Kidney epithelial cell (primary cell): ENCODE data around the gene PRDM12. TPM values are rescaled to one million over a fixed set of nuclear protein-coding genes. Genes with fewer than 3 reads are reported as not detected.

ENCODE experiments used
- DNase-seq: peaks from one replicate; pipeline ENCODE4 v3.0.0-alpha.2; 2010; ENCODE audit warnings: low read depth
- H3K27me3 ChIP-seq: 2 replicates; pipeline ENCODE4 v1.6.0; 2011; ENCODE audit warnings: low read length; ENCODE audit not compliant: control insufficient read depth, insufficient read depth
- H3K36me3 ChIP-seq: 2 replicates; pipeline ENCODE4 v1.5.1; 2011; ENCODE audit warnings: low read length; ENCODE audit not compliant: control insufficient read depth, insufficient read depth
- H3K4me3 ChIP-seq: 2 replicates; pipeline ENCODE4 v1.5.1; 2011; ENCODE audit warnings: low read depth, mild to moderate bottlenecking, control low read depth, low read length
- total RNA-seq: library from RNA; depleted of rRNA; stranded (reverse); fragments of >200 nt; gene quantifications from 2 replicates; pipeline ENCODE4 v1.2.3, GENCODE V29; 2015
- TF ChIP-seq, protein P1 (sequence below): IDR thresholded peaks from 2 replicates; pipeline ENCODE4 v1.5.1; 2011; ENCODE audit warnings: mild to moderate bottlenecking, moderate library complexity, low read length, control low read depth, inconsistent platforms; ENCODE audit not compliant: insufficient read depth, poor library complexity, severe bottlenecking

The PRDM12 gene
- total RNA-seq, 1 donor from 2014 or later, result 0.13 TPM

DNA sequence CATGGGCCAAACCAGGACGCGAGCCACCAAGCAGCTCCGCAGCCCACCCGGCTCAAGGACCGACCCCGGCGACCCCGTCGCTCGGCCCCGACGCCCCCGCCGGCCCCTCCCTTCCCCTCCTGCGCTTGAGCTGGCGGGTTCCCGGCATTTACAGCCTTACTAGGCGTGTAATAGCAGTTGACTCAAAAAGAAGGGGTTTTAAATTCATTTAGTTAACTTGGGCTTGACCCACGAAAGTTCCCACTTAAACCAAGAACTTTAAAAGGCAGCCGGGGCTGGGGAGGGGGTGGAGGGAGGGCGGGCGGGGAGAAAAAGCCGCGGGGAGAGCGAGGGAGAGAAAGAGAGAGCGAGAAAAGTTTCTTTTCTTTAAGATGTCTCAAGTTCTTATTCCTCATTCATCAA lies 636 bp downstream of the PRDM12 start:
- no peaks in the 10 kb centered on the region for H3K36me3 ChIP-seq
- no peak overlapping the region for H3K4me3 ChIP-seq
- DNase-seq, result no peak
- TF ChIP-seq, protein P1, sequence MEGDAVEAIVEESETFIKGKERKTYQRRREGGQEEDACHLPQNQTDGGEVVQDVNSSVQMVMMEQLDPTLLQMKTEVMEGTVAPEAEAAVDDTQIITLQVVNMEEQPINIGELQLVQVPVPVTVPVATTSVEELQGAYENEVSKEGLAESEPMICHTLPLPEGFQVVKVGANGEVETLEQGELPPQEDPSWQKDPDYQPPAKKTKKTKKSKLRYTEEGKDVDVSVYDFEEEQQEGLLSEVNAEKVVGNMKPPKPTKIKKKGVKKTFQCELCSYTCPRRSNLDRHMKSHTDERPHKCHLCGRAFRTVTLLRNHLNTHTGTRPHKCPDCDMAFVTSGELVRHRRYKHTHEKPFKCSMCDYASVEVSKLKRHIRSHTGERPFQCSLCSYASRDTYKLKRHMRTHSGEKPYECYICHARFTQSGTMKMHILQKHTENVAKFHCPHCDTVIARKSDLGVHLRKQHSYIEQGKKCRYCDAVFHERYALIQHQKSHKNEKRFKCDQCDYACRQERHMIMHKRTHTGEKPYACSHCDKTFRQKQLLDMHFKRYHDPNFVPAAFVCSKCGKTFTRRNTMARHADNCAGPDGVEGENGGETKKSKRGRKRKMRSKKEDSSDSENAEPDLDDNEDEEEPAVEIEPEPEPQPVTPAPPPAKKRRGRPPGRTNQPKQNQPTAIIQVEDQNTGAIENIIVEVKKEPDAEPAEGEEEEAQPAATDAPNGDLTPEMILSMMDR, result no peak
- H3K27me3 ChIP-seq, result peaks cover 87% of the 10 kb centered on the region

DNA sequence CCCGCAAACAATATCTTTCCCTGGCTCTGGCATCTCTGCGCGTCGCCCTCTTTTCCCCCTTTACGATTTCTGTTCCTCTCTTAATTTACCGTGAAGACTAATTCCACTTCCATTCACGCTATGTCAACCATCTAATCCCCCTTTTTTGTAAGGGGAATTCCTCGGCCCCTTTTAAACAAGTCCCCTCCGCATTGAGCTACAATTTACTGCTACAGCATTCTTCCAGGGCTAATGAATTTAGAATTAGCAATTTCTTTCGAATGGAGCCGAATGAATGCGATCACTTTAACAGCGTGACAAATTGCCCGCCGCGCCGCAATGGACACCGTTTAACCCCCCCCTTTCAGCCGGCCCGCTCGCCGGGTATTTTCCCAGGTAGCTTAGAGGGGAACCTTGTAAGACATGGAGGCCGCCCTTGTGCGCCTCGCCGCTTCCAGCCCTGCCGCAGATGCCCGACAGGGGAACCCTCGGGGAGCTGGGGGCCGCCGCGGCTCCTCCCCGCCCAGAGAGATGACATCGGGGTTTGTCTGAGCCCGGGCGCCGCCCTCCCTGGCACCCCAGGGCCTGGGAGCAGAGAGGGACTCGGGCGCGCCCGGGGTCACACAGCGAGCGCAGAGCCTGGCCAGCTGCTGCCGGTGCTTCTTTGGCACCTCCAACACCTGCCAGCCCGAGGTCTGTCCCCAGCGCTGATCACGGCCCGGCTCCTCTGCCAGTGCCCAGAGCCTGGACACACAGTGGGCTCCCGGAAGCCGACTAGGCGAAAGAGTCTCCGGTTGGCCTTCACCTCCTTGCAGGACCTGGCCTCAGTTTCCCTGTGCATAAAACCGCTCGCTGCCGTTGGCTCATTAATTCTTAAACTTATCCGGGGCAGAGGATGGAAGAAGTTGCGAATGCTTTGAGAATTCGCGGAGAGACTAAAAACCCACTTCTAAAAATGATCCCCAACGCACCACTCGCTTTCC lies 1.3 kb downstream of the PRDM12 start:
- H3K27me3 ChIP-seq, result peaks cover 81% of the 10 kb centered on the region
- TF ChIP-seq, protein P1, result no peak

GRCh38 chr9:130666393-130667119 lies 2.2 kb downstream of the PRDM12 start:
- H3K36me3 ChIP-seq, result no peaks in the 10 kb centered on the region
- TF ChIP-seq, protein P1, result no peak
- H3K4me3 ChIP-seq, result no peak overlapping the region
- H3K27me3 ChIP-seq, result peaks cover 72% of the 10 kb centered on the region
- no peak for DNase-seq

More for the DNA sequence above, 1.3 kb downstream of the PRDM12 start:
- DNase-seq, result no peak
- Histone ChIP-seq H3K4me3 (no peak overlapping the region), H3K36me3 (no peaks in the 10 kb centered on the region)

GRCh38 chr9:130667120-130667435 lies 2.7 kb downstream of the PRDM12 start:
- no peaks in the 10 kb centered on the region for H3K36me3 ChIP-seq
- TF ChIP-seq, protein P1, result no peak
- no peak for DNase-seq
- H3K4me3 ChIP-seq, result no peak overlapping the region
- peaks cover 67% of the 10 kb centered on the region for H3K27me3 ChIP-seq

- Histone ChIP-seq H3K36me3 (no peaks in the 10 kb centered on the region), H3K4me3 (no peak overlapping the region), H3K27me3 (peaks cover 56% of the 10 kb centered on the region)
- DNase-seq, result no peak
- TF ChIP-seq, protein P1, result no peak
Observed at GRCh38 chr9:130668196-130668595, 3.8 kb downstream of the PRDM12 start.
